GM12878 (cell line): ENCODE results near the gene GBP4. TPM values are rescaled to one million over a fixed set of nuclear protein-coding genes. Genes with fewer than 3 reads are reported as not detected.

ENCODE experiments used
- ATAC-seq: fragments of 200-7000 bp; cut with Tn5 transposase; 3 replicates; pipeline ENCODE4 v1.9.1; 2020; ENCODE audit warnings: mild to moderate bottlenecking, moderate library complexity
- BruUV-seq: library from RNA; stranded (reverse); fragments of 400-500 nt; replicated peaks from 2 replicates; lab custom pipeline; 2021; lab: Mats Ljungman, UMichigan
- CTCF ChIA-PET: fragments of 300-600 bp; sonication (Branson Sonifier 250); formaldehyde crosslinking; extraction: SDS; loops from one replicate; lab custom pipeline; 2021; ENCODE audit warnings: inconsistent platforms; lab: Yijun Ruan, JAX
- POLR2A ChIA-PET: fragments of 350-600 bp; formaldehyde crosslinking; extraction: SDS; loops from one replicate; lab custom pipeline; 2021; ENCODE audit warnings: inconsistent platforms; lab: Charles Lee
- RAD21 ChIA-PET: fragments of 300-600 bp; sonication (Branson Sonifier 250); formaldehyde crosslinking; loops from one replicate; lab custom pipeline; 2023; ENCODE audit warnings: antibody characterized with exemption; ENCODE audit not compliant: unreplicated experiment; lab: Charles Lee
- SMC1A ChIA-PET: fragments of 300-600 bp; sonication (Branson Sonifier 250); formaldehyde crosslinking; loops from one replicate; lab custom pipeline; 2023; ENCODE audit not compliant: unreplicated experiment, uncharacterized antibody; lab: Charles Lee
- DNase-seq: peaks from one replicate; pipeline ENCODE4 v3.0.0-alpha.2; 2011; ENCODE audit warnings: low read depth, low spot score
- FAIRE-seq: peaks from 3 replicates; lab custom pipeline; 2011; peaks lifted over from hg19 to GRCh38; lab: Jason Lieb, UNC
- H2AFZ ChIP-seq: 2 replicates; pipeline ENCODE4 v1.6.0; 2011; ENCODE audit warnings: low read depth, low read length, control low read depth; ENCODE audit not compliant: control insufficient read depth
- H3K27ac ChIP-seq: 2 replicates; pipeline ENCODE4 v1.5.1; 2011; ENCODE audit warnings: control low read depth; ENCODE audit not compliant: control insufficient read depth, insufficient read depth
- H3K27me3 ChIP-seq, 2 experiments: replicated peaks in 1 of 2; 2 replicates each; pipeline versions ENCODE4 v1.6.0 to v1.6.1; 2011; ENCODE audit warnings: low read length in 1 of 2; ENCODE audit not compliant: control insufficient read depth in 2 of 2, insufficient read depth in 2 of 2
- H3K36me3 ChIP-seq, 2 experiments: 2 replicates each; pipeline ENCODE4 v1.5.1; 2011; ENCODE audit warnings: low read length in 1 of 2; ENCODE audit not compliant: control insufficient read depth in 2 of 2, insufficient read depth in 2 of 2
- H3K4me1 ChIP-seq: 2 replicates; pipeline ENCODE4 v1.6.1; 2011; ENCODE audit warnings: mild to moderate bottlenecking, low read length, moderate library complexity, mixed read lengths; ENCODE audit not compliant: control insufficient read depth, insufficient read depth
- H3K4me2 ChIP-seq: 2 replicates; pipeline ENCODE4 v1.6.0; 2011; ENCODE audit warnings: control low read depth; ENCODE audit not compliant: control insufficient read depth, insufficient read depth
- H3K4me3 ChIP-seq: fragments of 200-600 bp; sonication (generic); 2 replicates; pipeline ENCODE4 v1.5.1; 2016
- H3K79me2 ChIP-seq: 2 replicates; pipeline ENCODE4 v1.6.0; 2011; ENCODE audit warnings: low read length; ENCODE audit not compliant: control insufficient read depth, insufficient read depth
- H3K9ac ChIP-seq: 2 replicates; pipeline ENCODE4 v1.8.0; 2011; ENCODE audit warnings: low read length, control low read depth, mixed read lengths; ENCODE audit not compliant: control insufficient read depth, insufficient read depth
- H3K9me3 ChIP-seq: replicated peaks from 3 replicates; pipeline ENCODE4 v1.5.1; 2011; ENCODE audit warnings: mild to moderate bottlenecking, low read length; ENCODE audit not compliant: control insufficient read depth, insufficient read depth
- H4K20me1 ChIP-seq: 2 replicates; pipeline ENCODE4 v1.6.0; 2011; ENCODE audit not compliant: control insufficient read depth, insufficient read depth
- ATF2 ChIP-seq: IDR thresholded peaks from 2 replicates; pipeline ENCODE4 v1.6.1; 2012; ENCODE audit warnings: low read length, inconsistent platforms
- ATF3 ChIP-seq: IDR thresholded peaks from 2 replicates; pipeline ENCODE4 v1.6.1; 2011; ENCODE audit warnings: low read depth, mild to moderate bottlenecking, low read length, moderate library complexity, borderline replicate concordance; ENCODE audit errors: extremely low read depth
- BCL11A ChIP-seq: IDR thresholded peaks from 2 replicates; pipeline ENCODE4 v1.6.1; 2011; ENCODE audit warnings: low read depth, low read length
- BCL3 ChIP-seq: IDR thresholded peaks from 2 replicates; pipeline ENCODE4 v1.6.1; 2011; ENCODE audit warnings: borderline replicate concordance, low read depth, mild to moderate bottlenecking, moderate library complexity, low read length; ENCODE audit not compliant: insufficient read depth, poor library complexity, severe bottlenecking
- E2F8 ChIP-seq: fragments of 450-650 bp; IDR thresholded peaks from 2 replicates; pipeline ENCODE4 v1.6.1; 2018; ENCODE audit warnings: mild to moderate bottlenecking, low read depth, moderate library complexity; ENCODE audit not compliant: partially characterized antibody
- ESRRA ChIP-seq: IDR thresholded peaks from 2 replicates; pipeline ENCODE4 v1.6.1; 2012; ENCODE audit warnings: mild to moderate bottlenecking, low read length, improper control_type of control experiment
- GABPA ChIP-seq: IDR thresholded peaks from 2 replicates; pipeline ENCODE4 v1.6.1; 2014; ENCODE audit warnings: antibody characterized with exemption, low read depth, mild to moderate bottlenecking, inconsistent platforms
- HCFC1 ChIP-seq: fragments of 150-350 bp; IDR thresholded peaks from 2 replicates; pipeline ENCODE4 v1.6.1; 2014; ENCODE audit warnings: low read length
- IRF5 ChIP-seq: fragments of 450-650 bp; IDR thresholded peaks from 2 replicates; pipeline ENCODE4 v1.6.1; 2017; ENCODE audit warnings: borderline replicate concordance
- NBN ChIP-seq: fragments of 450-650 bp; IDR thresholded peaks from 2 replicates; pipeline ENCODE4 v1.6.1; 2016
- REST ChIP-seq: IDR thresholded peaks from 2 replicates; pipeline ENCODE4 v1.6.1; 2012; ENCODE audit warnings: mild to moderate bottlenecking, low read depth, low read length
- SMC3 ChIP-seq: IDR thresholded peaks from 2 replicates; pipeline ENCODE4 v1.6.1; 2011; ENCODE audit warnings: low read length, improper control_type of control experiment, borderline replicate concordance
- WGBS: methylation state at CpG from one replicate; pipeline ENCODE4 v1.1.6; 2016; ENCODE audit warnings: low lambda C conversion rate; ENCODE audit not compliant: insufficient replicate concordance, insufficient coverage; ENCODE audit errors: missing lambda C conversion rate; 5-methylcytosine and 5-hydroxymethylcytosine counted together
- in situ Hi-C: fragments of 300-500 bp; cut with MboI; formaldehyde crosslinking; loops from 9 replicates; pipeline ENCODE4 v1.14.3; 2018; ENCODE audit warnings: mixed read lengths
- intact Hi-C: fragments of 100-400 bp; cut with micrococcal nuclease; formaldehyde crosslinking; loops from one replicate; pipeline ENCODE4 v1.14.2; 2022; ENCODE audit not compliant: unreplicated experiment
- polyA plus RNA-seq, 11 experiments: library from polyadenylated mRNA; depleted of rRNA in 4 of 11; unstranded in 6 of 11; stranded (reverse) in 5 of 11; fragments of >200 nt; fragmentation: Nextera tagmentation in 4 of 11; fragmentation: Illumina TruSeq in 1 of 11; extraction: Ambion mirVana in 4 of 11; extraction: Trizol in 1 of 11; gene quantifications; 1 replicate in 1 of 11; 2 replicates in 10 of 11; pipeline versions ENCODE4 v1.2.1 to v1.2.3, GENCODE V29; 2011 to 2016; ENCODE audit warnings: inconsistent platforms in 2 of 11, missing spikeins in 2 of 11, low read depth in 1 of 11
- total RNA-seq, 4 experiments: library from RNA; depleted of rRNA in 3 of 4; stranded (reverse); fragments of >200 nt in 3 of 4; fragmentation: Illumina TruSeq in 1 of 4; extraction: Trizol in 1 of 4; gene quantifications; 2 replicates each; pipeline versions ENCODE4 v1.2.1 to v1.2.3, GENCODE V29; 2013 to 2021

The GBP4 gene
- total and polyA plus RNA-seq, 10 of the 15 experiments (the other 5 are each of a cell fraction or from before 2014, with no cell fraction given) = 2.4 to 41.9 (median 3.5) TPM

GRCh38 chr1:89165811-89166210 is 32.9 kb downstream of the GBP4 start (continued):
- TF ChIP-seq IRF5 = no peak
- no peak for TF ChIP-seq ESRRA
- TF ChIP-seq SMC3 = no peak
- no peak for TF ChIP-seq HCFC1
- TF ChIP-seq BCL11A = no peak
- TF ChIP-seq GABPA = no peak

GRCh38 chr1:89151047-89151446 is 47.7 kb downstream of the GBP4 start:
- H3K27ac ChIP-seq = no peak overlapping the region
- H3K9ac ChIP-seq = no peak overlapping the region
- no peaks in the 10 kb centered on the region for H3K36me3 ChIP-seq
- ChIA-PET CTCF (no interaction called here), POLR2A (no interaction called here), SMC1A (no interaction called here), RAD21 (no interaction called here)
- TF ChIP-seq BCL3 = no peak
- TF ChIP-seq ATF2 = no peak
- no peak for TF ChIP-seq REST
- TF ChIP-seq ATF3 = no peak
- no peak for TF ChIP-seq NBN
- no peak for TF ChIP-seq E2F8
- no peak for ATAC-seq
- no peak for FAIRE-seq
- H3K79me2 ChIP-seq = no peaks in the 10 kb centered on the region
- H3K4me2 ChIP-seq = no peak overlapping the region
- in situ Hi-C loops = no loop called here
- no peaks in the 10 kb centered on the region for H3K9me3 ChIP-seq
- H3K27me3 ChIP-seq = no peaks in the 10 kb centered on the region
- no peak overlapping the region for H3K4me3 ChIP-seq
- DNase-seq = no peak
- intact Hi-C loops = no loop called here
- H2AFZ ChIP-seq = no peak overlapping the region
- no peaks in the 10 kb centered on the region for H3K4me1 ChIP-seq
- no TSS peak for BruUV-seq
- 8% methylated on average over 1 of the region's 1 CpG for WGBS
- no peaks in the 10 kb centered on the region for H4K20me1 ChIP-seq
